A673 (cell line): ENCODE measurements around the gene BAK1.

Source experiments
- EZH2 ChIP-seq: fragments of 200-600 bp; sonication (generic); IDR thresholded peaks from 2 replicates; pipeline ENCODE4 v1.6.1; 2017; ENCODE audit warnings: borderline replicate concordance, low read depth, mild to moderate bottlenecking, mixed read lengths, antibody characterized with exemption, low read length; ENCODE audit not compliant: poor library complexity, severe bottlenecking
- TF ChIP-seq, protein P1 (sequence below): fragments of 300-800, 200-600 bp; sonication (generic); conservative IDR thresholded peaks from 2 replicates; pipeline ENCODE4 v1.5.1; 2017; ENCODE audit warnings: low read depth, mild to moderate bottlenecking, antibody characterized with exemption, low read length, moderate library complexity, mixed read lengths

- TF ChIP-seq, protein P1, sequence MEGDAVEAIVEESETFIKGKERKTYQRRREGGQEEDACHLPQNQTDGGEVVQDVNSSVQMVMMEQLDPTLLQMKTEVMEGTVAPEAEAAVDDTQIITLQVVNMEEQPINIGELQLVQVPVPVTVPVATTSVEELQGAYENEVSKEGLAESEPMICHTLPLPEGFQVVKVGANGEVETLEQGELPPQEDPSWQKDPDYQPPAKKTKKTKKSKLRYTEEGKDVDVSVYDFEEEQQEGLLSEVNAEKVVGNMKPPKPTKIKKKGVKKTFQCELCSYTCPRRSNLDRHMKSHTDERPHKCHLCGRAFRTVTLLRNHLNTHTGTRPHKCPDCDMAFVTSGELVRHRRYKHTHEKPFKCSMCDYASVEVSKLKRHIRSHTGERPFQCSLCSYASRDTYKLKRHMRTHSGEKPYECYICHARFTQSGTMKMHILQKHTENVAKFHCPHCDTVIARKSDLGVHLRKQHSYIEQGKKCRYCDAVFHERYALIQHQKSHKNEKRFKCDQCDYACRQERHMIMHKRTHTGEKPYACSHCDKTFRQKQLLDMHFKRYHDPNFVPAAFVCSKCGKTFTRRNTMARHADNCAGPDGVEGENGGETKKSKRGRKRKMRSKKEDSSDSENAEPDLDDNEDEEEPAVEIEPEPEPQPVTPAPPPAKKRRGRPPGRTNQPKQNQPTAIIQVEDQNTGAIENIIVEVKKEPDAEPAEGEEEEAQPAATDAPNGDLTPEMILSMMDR, result no peak
- no peak for TF ChIP-seq EZH2
Measured at GRCh38 chr6:33557376-33557775, 22.7 kb downstream of the BAK1 start.
